Breast epithelium (tissue), 3 donors: ENCODE results near the gene TNNI3K.

Experiments
- POLR2A ChIP-seq: fragments of 450-650 bp; IDR thresholded peaks from one replicate; pipeline ENCODE4 v1.6.1; 2016; ENCODE audit warnings: antibody characterized with exemption, mild to moderate bottlenecking, moderate library complexity
- POLR2AphosphoS5 ChIP-seq, 3 donors: sonication (generic); formaldehyde crosslinking; IDR thresholded peaks; one replicate each; pipeline ENCODE4 v1.6.1; 2017; ENCODE audit warnings: antibody characterized with exemption in 3 of 3

DNA sequence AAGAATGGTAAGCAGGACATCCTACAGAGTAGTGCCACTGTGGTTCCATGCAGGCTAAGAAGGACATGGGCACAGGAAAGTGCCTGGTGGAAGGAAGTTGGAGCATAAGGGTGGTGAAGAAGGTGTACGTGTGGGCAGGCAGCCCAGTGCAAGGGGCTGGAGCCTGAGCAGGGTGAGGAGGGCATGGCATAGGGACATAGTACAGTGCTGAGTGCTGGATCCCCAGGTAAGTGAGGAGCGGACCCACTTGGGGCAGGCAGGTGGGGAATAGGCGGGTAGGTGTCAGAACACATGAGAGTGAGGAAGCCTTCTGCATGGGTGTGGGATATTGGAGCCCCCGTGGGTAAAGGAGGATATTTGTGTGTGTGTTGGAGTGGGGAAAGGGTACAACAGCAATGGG lies 292.9 kb downstream of the TNNI3K start:
- no peak for TF ChIP-seq POLR2A
- TF ChIP-seq POLR2AphosphoS5 (IDR thresholded peaks at IDR 0.05): no peak
